SU-DHL-6 (cell line): ENCODE measurements around the gene ATRNL1.

Source experiments
- H2AFZ ChIP-seq: fragments of 200-600 bp; sonication (generic); 2 replicates; pipeline ENCODE4 v1.6.1; 2014; ENCODE audit warnings: low read depth, mild to moderate bottlenecking, moderate library complexity, mixed read lengths, antibody characterized with exemption, low read length; ENCODE audit not compliant: severe bottlenecking
- H3F3A ChIP-seq: fragments of 200-600 bp; shearing (Covaris generic); 2 replicates; pipeline ENCODE4 v1.6.0; 2016; ENCODE audit warnings: antibody characterized with exemption, mild to moderate bottlenecking; ENCODE audit not compliant: insufficient read depth
- H3K27ac ChIP-seq: fragments of 200-600 bp; sonication (generic); 2 replicates; pipeline ENCODE4 v1.5.1; 2016; ENCODE audit warnings: low read depth, mild to moderate bottlenecking, low read length, moderate library complexity, mixed read lengths
- H3K27me3 ChIP-seq: fragments of 200-600 bp; sonication (generic), shearing (Covaris generic); 2 replicates; pipeline ENCODE4 v1.6.0; 2014; ENCODE audit warnings: mild to moderate bottlenecking, low read length
- H3K36me3 ChIP-seq: fragments of 200-600 bp; sonication (generic); 2 replicates; pipeline ENCODE4 v1.6.1; 2014; ENCODE audit warnings: mild to moderate bottlenecking, low read length, mixed read lengths
- H3K4me2 ChIP-seq: fragments of 300-600, 200-600 bp; shearing (Covaris generic), sonication (generic); 2 replicates; pipeline ENCODE4 v1.6.0; 2014; ENCODE audit warnings: low read length, low read depth, mild to moderate bottlenecking; ENCODE audit not compliant: poor library complexity, severe bottlenecking
- H3K4me3 ChIP-seq: fragments of 200-600 bp; sonication (generic); 2 replicates; pipeline ENCODE4 v1.5.1; 2014; ENCODE audit warnings: antibody characterized with exemption, low read length, mild to moderate bottlenecking, mixed read lengths; ENCODE audit not compliant: insufficient read depth, poor library complexity, severe bottlenecking
- H3K79me2 ChIP-seq: fragments of 200-600 bp; sonication (generic); 2 replicates; pipeline ENCODE4 v1.6.1; 2014; ENCODE audit warnings: mild to moderate bottlenecking, low read length, moderate library complexity; ENCODE audit not compliant: insufficient read depth
- H3K9ac ChIP-seq: fragments of 200-600 bp; sonication (generic); 2 replicates; pipeline ENCODE4 v1.7.0; 2014; ENCODE audit warnings: mild to moderate bottlenecking, low read length
- H3K9me2 ChIP-seq: fragments of 200-600 bp; sonication (generic); replicated peaks from 2 replicates; pipeline ENCODE4 v1.6.1; 2014; ENCODE audit warnings: low read length; ENCODE audit not compliant: insufficient read depth
- H3K9me3 ChIP-seq: fragments of 200-600 bp; sonication (generic); 2 replicates; pipeline ENCODE4 v1.6.1; 2014; ENCODE audit warnings: low read length, mixed read lengths; ENCODE audit not compliant: insufficient read depth
- H4K20me1 ChIP-seq: fragments of 200-600 bp; sonication (generic); 2 replicates; pipeline ENCODE4 v1.6.1; 2014; ENCODE audit warnings: low read depth, mild to moderate bottlenecking, antibody characterized with exemption, low read length, moderate library complexity, mixed read lengths
- EZH2phosphoT487 ChIP-seq: fragments of 200-600 bp; sonication (generic), shearing (Covaris generic); conservative IDR thresholded peaks from 2 replicates; pipeline ENCODE4 v1.6.1; 2018; ENCODE audit warnings: mild to moderate bottlenecking, antibody characterized with exemption, low read length, moderate library complexity, mixed read lengths
- TF ChIP-seq, protein P1 (sequence below): fragments of 200-600 bp; sonication (generic); IDR thresholded peaks from one replicate; pipeline ENCODE4 v1.5.1; 2017; ENCODE audit warnings: antibody characterized with exemption, mild to moderate bottlenecking, low read length, moderate library complexity; ENCODE audit not compliant: insufficient read depth, poor library complexity, severe bottlenecking

Gene ATRNL1

DNA sequence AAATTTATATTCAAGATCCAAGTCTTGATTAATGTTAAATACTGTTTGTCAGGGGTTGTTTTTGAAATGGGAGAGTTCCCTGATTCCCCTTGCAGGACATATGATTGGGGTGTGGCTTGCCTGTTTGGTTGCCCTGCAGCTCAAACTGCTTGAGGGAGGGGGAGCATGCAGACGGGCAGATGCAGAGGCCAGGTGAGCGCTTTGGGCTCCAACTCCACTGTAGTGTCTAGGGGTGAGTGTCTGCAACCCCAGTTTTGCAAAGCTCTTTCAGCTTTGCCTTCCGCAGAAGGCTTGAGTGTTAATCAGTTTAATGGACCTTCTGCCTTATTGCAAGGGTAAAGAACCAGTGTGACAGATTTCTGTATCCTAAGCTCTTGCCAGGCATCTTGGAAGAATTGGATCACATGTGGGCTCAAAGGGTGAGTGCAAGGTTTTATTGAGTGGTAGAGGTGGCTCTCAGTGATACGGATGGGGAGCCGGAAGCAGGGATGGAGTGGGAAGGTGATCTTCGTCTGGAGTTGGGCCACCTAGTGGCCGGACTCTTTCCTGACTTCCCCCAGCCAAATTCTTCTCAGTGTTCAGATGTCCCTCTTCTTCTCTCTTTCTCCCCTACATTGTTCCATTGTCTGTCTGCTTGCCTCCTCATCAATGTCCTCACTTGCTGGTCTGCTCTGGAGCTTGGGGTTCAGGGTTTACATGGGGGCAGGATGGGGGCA lies 479.7 kb downstream of the ATRNL1 start:
- H2AFZ ChIP-seq, result no peak overlapping the region
- no peak overlapping the region for H3K4me2 ChIP-seq
- H3K9me3 ChIP-seq, result no peaks in the 10 kb centered on the region

DNA sequence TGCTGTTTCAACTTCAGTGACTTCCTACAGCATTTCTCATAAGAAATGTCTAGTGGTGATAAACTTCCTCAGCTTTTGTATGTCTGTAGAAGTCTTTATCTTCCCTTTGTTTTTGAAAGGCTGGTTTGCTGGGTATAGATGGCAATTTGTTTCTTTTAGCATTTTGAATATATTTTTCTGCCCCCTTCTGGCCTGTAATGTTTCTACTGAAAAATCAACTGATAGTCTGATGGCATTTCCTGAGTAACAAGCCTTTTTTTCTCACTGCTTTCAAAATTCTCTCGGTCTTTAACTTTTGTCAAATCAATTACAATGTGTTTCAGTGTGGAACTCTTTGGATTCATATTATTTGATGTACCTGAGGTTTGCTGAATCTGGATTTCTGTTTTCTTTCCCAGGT lies 487.1 kb downstream of the ATRNL1 start:
- Histone ChIP-seq H3F3A (no peaks in the 10 kb centered on the region), H3K4me2 (no peak overlapping the region), H3K4me3 (no peak overlapping the region), H4K20me1 (no peaks in the 10 kb centered on the region), H3K27ac (no peak overlapping the region), H3K9me2 (no peaks in the 10 kb centered on the region), H2AFZ (no peak overlapping the region), H3K36me3 (0 out of 2 replicates have a peak, but pooled peaks cover 2% of the 10 kb centered on the region), H3K79me2 (no peaks in the 10 kb centered on the region), H3K9me3 (no peaks in the 10 kb centered on the region), H3K9ac (no peak overlapping the region), H3K27me3 (no peaks in the 10 kb centered on the region)
- TF ChIP-seq, protein P1, sequence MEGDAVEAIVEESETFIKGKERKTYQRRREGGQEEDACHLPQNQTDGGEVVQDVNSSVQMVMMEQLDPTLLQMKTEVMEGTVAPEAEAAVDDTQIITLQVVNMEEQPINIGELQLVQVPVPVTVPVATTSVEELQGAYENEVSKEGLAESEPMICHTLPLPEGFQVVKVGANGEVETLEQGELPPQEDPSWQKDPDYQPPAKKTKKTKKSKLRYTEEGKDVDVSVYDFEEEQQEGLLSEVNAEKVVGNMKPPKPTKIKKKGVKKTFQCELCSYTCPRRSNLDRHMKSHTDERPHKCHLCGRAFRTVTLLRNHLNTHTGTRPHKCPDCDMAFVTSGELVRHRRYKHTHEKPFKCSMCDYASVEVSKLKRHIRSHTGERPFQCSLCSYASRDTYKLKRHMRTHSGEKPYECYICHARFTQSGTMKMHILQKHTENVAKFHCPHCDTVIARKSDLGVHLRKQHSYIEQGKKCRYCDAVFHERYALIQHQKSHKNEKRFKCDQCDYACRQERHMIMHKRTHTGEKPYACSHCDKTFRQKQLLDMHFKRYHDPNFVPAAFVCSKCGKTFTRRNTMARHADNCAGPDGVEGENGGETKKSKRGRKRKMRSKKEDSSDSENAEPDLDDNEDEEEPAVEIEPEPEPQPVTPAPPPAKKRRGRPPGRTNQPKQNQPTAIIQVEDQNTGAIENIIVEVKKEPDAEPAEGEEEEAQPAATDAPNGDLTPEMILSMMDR, result no peak
- no peak for TF ChIP-seq EZH2phosphoT487

More for the DNA sequence above, 479.7 kb downstream of the ATRNL1 start:
- H3F3A ChIP-seq, result no peaks in the 10 kb centered on the region
- no peak overlapping the region for H3K9ac ChIP-seq
- TF ChIP-seq EZH2phosphoT487, result no peak
- TF ChIP-seq, protein P1, result no peak
- no peak overlapping the region for H3K4me3 ChIP-seq
- H3K9me2 ChIP-seq, result no peaks in the 10 kb centered on the region
- H4K20me1 ChIP-seq, result no peaks in the 10 kb centered on the region
- H3K27me3 ChIP-seq, result no peaks in the 10 kb centered on the region
- H3K27ac ChIP-seq, result no peak overlapping the region
- H3K79me2 ChIP-seq, result no peaks in the 10 kb centered on the region
- H3K36me3 ChIP-seq, result no peaks in the 10 kb centered on the region

DNA sequence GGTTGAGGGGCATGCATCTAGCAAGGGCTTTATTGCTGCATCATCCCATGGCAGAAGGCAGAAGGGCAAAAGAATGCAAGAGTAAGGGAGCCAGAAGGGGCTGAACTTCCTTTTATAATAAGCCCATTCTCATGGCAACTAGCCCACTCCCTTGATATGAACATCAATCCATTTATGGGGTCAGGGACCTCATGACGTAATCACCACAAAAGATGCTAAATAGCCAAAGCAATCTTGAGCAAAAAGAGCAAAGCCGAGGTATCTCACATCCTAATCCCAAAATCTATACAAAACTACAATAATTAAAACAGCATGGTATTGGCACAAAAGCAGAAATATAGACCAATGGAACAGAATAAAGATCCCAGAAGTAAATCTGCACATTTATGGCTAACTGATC lies 499.9 kb downstream of the ATRNL1 start:
- no peaks in the 10 kb centered on the region for H4K20me1 ChIP-seq
- no peak overlapping the region for H3K9ac ChIP-seq
- no peaks in the 10 kb centered on the region for H3F3A ChIP-seq
- H3K36me3 ChIP-seq, result no peaks in the 10 kb centered on the region
- H3K27me3 ChIP-seq, result no peaks in the 10 kb centered on the region
- no peaks in the 10 kb centered on the region for H3K79me2 ChIP-seq
- H3K4me2 ChIP-seq, result no peak overlapping the region
- H3K9me3 ChIP-seq, result no peaks in the 10 kb centered on the region
- no peak for TF ChIP-seq EZH2phosphoT487
- TF ChIP-seq, protein P1, result no peak
- H3K9me2 ChIP-seq, result no peaks in the 10 kb centered on the region
- no peak overlapping the region for H2AFZ ChIP-seq
- no peak overlapping the region for H3K4me3 ChIP-seq
- H3K27ac ChIP-seq, result no peak overlapping the region
